Stimulated activated CD8-positive, alpha-beta memory T cell treated with anti-CD3 and anti-CD28 coated beads, Interleukin-12 subunit alpha, Interleukin-12 subunit beta, amount 100 ng/mL, for 24 hours (primary cell): Measurements from ENCODE around the gene EIF3I.
"Not testable (repeated sequence)": the region's sequence is repeated elsewhere in the genome, so short reads cannot be mapped to it uniquely, and the experiment has no call there.

Source experiments
- DNase-seq: peaks from one replicate; pipeline ENCODE4 v3.0.0-alpha.2; 2020; ENCODE audit errors: extremely low read depth

EIF3I gene

GRCh38 chr1:32232558-32233304 is 10.5 kb downstream of the EIF3I start:
- DNase-seq = no peak

- no peak for DNase-seq
These were observed 12.6 kb downstream of the EIF3I start for GRCh38 chr1:32234792-32235191.

- no peak for DNase-seq
These were observed 17.1 kb downstream of the EIF3I start for GRCh38 chr1:32239337-32239736.

- no peak for DNase-seq
These were observed 17.6 kb downstream of the EIF3I start for GRCh38 chr1:32239790-32240139.

GRCh38 chr1:32240140-32240951 is 18.1 kb downstream of the EIF3I start:
- no peak for DNase-seq

- DNase-seq = no peak
These were observed 19.0 kb downstream of the EIF3I start for GRCh38 chr1:32241001-32241763.

GRCh38 chr1:32242341-32242851 is 20.2 kb downstream of the EIF3I start:
- DNase-seq = no peak

- no peak for DNase-seq
These were observed 24.7 kb downstream of the EIF3I start, which contains the start of gene FAM167B for GRCh38 chr1:32246888-32247273. Gene FAM167B, plus strand, starts transcription at chr1:32247222. Its CDS starts 200 bp downstream, at chr1:32247422.

- no peak for DNase-seq
These were observed 25.2 kb downstream of the EIF3I start for GRCh38 chr1:32247452-32247851.

GRCh38 chr1:32247983-32248889 is 26.0 kb downstream of the EIF3I start:
- DNase-seq = no peak

- no peak for DNase-seq
These were observed 27.8 kb downstream of the EIF3I start for GRCh38 chr1:32249831-32250525.

- no peak for DNase-seq
These were observed 28.9 kb downstream of the EIF3I start, which contains the start of gene LCK for GRCh38 chr1:32250893-32251716. Gene LCK, plus strand, starts transcription at chr1:32251265. Its CDS starts 23,065 bp downstream, at chr1:32274330.

GRCh38 chr1:32255072-32256071 is 33.2 kb downstream of the EIF3I start:
- no peak for DNase-seq

GRCh38 chr1:32256473-32257226 is 34.4 kb downstream of the EIF3I start:
- no peak for DNase-seq

GRCh38 chr1:32257227-32257508 is 35.0 kb downstream of the EIF3I start:
- no peak for DNase-seq

GRCh38 chr1:32263236-32263593 is 41.0 kb downstream of the EIF3I start:
- DNase-seq = not testable (repeated sequence)

- no peak for DNase-seq
These were observed 41.5 kb downstream of the EIF3I start for GRCh38 chr1:32263744-32264143.

GRCh38 chr1:32265846-32266245 is 43.6 kb downstream of the EIF3I start:
- DNase-seq = no peak
